ENCODE results near the gene OVOL2.
"Not testable (repeated sequence)": the region's sequence is repeated elsewhere in the genome, so short reads cannot be mapped to it uniquely, and the experiment has no call there.

Gene OVOL2

DNA sequence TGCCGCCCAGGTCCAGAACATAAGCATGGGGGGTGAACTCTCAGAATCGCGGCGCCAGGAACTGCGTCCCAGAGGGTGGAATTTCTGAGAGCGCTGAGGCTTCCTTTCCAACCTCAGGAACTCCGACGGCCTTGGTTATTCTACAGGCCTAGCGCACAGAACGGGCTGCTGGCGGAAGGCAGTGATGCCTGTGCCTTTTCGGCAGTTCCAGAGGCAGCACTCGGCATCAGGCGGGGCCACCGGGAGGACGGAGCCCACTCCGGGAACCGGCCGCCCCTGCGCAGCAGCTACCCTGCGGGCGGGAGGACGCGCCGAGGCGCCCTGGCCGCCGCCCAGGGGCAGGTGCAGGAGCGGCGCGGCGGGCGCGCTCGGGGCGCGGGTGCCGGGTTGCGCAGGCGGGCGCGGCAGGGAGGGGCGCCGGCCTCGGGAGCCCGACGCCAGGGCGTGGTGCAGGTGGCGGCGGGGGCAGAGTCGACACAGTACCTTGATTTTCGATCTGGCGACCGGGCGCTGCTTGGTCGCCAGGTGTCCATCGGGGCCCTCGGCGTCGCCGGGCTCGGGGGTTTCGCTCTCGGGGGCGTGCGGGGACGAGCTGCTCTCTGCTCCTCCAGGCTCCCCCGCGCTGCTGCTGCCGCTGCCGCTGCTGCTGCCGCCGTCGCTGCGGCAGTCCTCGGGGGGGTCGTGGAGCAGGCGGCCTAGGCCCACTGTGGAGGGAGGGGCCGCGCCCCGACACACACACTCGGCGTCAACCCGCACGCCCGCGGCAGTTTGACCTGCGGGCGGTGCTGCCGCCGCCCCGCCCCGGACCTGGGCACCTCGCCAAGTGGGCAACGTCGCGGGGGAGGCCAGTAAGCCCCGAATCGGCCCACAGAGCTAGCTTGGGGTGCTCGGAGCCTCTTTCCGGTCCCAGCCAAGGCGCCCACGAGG is 1.3 kb downstream of the OVOL2 start:
- DNase-seq = no peak

GRCh38 chr20:18055261-18055660 is 2.5 kb downstream of the OVOL2 start:
- no peak for DNase-seq

DNA sequence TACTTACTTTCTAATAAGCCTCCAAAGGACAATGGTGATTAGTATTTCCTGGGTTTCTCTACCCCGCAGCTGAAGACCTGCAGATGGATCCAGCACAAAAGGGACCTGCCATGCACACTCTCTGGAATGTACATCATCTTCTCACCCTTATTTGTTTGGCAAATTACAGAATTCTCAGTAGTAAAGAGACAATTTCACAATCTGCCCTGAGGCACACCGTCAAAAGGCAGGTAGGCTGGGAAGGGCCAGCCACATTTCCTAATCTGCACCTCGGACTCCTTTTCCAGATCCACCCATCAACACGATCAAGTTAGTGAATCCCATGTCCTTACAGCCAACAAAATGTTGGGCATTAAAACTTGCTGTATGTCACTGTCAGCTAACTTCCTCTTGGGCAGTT is 4.9 kb downstream of the OVOL2 start:
- no peak for DNase-seq

DNA sequence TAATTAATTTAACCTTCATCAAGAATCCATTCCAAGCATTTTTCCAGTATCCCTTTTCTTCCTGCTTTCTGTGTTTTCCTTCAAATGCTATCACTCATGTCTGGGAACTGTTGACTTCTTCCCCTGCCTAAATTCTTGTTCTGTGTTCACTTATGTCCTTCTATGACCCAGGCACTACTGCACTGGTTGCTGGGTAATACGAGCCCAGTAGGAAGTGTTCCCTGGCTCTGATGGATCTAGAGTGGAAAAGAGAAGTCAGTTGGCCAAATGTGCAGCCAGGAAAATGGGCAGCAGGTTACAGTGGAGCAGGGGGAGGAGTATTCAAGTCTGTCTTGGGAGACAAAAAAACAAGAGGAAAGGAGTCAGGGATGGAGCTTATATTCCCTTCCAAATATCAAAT is 7.1 kb downstream of the OVOL2 start:
- no peak for DNase-seq

GRCh38 chr20:18048176-18048575 is 9.5 kb downstream of the OVOL2 start:
- no peak for DNase-seq

GRCh38 chr20:18046535-18046934 is 11.2 kb downstream of the OVOL2 start:
- DNase-seq = no peak

GRCh38 chr20:18042229-18042628 is 15.5 kb downstream of the OVOL2 start:
- no peak for DNase-seq

GRCh38 chr20:18041462-18041861 is 16.3 kb downstream of the OVOL2 start:
- DNase-seq = no peak

GRCh38 chr20:18039063-18039462 is 18.7 kb downstream of the OVOL2 start:
- DNase-seq = no peak

GRCh38 chr20:18034039-18034438 is 23.7 kb downstream of the OVOL2 start:
- no peak for DNase-seq

GRCh38 chr20:18032977-18033892 is 24.5 kb downstream of the OVOL2 start:
- DNase-seq = no peak

- DNase-seq = no peak
Measured at GRCh38 chr20:18031888-18032509, 25.7 kb downstream of the OVOL2 start.

DNA sequence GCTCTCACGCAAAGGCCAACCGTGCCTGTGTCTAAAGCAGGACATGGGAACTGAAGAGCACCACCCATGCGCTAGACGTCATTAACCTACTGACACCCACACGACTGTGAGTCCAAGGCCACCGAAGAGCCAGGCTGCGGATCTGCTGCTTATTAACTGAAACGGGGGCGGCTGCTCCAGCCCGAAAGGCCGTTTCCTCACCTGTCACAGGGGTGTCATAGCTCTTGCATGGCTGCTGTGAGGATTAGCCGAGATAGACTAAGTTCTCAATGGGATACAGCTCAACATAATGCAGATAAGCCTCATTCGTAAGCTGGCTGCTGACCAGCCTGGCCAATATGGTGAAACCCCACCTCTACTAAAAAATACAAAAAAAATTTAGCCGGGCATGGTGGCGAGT is 26.7 kb downstream of the OVOL2 start:
- DNase-seq = no peak

- DNase-seq = no peak
Measured at GRCh38 chr20:18030020-18030419, 27.7 kb downstream of the OVOL2 start.

- DNase-seq = not testable (repeated sequence)
Measured at GRCh38 chr20:18027011-18027410, 30.7 kb downstream of the OVOL2 start.

GRCh38 chr20:18024606-18025127 is 33.0 kb downstream of the OVOL2 start:
- no peak for DNase-seq

DNA sequence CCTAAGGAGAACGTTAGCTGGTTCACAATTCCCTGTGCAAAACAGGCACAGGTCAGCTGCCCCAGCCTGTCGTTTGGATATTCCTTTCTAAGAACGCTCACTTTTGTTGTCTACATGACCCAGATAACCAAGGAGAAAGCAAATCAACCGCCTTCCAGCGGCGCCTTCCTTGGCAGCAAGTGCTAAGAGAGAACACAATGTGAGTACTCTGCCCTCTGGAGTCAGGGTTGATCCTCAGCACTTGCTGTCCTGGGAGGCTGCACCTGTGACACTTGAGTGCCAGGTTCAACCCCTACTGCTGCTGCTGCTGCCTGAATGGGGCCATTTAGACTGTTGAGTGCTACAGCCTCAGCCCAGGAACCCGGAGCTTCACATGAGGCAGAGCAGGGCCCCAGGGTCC is 36.8 kb downstream of the OVOL2 start:
- no peak for DNase-seq

DNA sequence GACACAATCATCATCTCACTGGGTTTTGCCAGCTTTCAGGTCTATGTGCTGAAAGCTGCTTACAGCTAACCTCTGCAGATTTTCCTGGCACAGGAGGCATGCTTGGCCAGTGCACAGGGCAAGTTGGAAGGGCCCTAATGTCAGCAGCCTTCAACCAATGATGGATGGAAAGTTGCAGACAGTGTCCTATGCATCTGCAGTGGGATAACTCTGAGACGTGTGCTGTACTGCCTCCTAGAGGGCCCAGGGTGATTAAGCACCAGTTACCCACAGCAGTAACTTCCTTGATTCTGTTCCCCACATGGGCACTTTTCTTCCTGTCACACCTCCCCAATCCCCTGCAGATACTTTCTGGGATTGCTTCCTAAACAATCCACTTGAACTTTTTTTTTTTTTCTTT is 38.6 kb downstream of the OVOL2 start:
- DNase-seq = no peak

DNA sequence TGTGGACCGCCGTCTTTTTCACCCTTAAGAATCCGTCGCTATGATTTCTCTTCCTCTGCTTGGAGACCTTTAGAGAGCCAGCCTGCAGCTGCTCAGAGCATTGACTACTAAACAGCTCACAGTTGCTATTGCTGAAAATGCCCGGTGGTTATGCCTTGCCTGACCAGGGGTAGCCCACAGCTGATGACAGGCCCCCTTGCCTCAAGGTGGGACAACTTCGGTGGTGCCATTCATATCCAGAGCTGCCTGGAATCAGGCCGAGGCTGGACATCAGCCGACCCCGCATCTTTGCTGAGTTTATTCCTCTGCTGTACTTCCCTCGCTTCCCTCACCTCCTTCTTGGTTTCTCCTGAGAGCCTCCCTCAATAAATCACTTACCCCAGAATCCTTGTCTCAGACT is 39.6 kb downstream of the OVOL2 start:
- no peak for DNase-seq

GRCh38 chr20:18016772-18017171 is 40.9 kb downstream of the OVOL2 start:
- DNase-seq = no peak

DNA sequence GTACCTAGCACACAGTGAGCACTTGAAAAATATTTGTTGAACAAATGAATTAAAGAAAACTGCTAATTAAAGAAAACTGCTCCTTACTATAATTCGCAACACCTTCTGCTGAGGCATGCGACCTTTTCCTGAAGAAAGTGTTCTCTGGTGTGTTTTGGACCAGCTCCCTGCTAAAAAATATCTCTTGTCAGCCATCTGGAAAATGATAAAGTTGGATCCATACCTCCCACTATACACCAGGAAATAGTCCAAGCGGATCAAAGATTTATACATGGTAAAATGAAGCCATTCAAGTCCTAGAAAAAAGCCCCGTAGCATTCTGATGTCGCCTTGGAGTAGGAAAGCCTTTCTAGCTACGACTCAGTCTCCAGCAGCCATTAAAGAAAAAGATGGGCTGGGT is 43.3 kb downstream of the OVOL2 start:
- no peak for DNase-seq

GRCh38 chr20:18012901-18013300 is 44.8 kb downstream of the OVOL2 start:
- no peak for DNase-seq

Measured in SHP77 treated with DMSO at 0.1 percent for 48 hours (cell line).